H9 (cell line): ENCODE results near the gene ABCD1. TPM values are rescaled to one million over a fixed set of nuclear protein-coding genes. Genes with fewer than 3 reads are reported as not detected.
A peak's percentile ranks its signal among the peaks of the same experiment; 100 is the strongest.

ENCODE experiments used
- DNase-seq: peaks from one replicate; pipeline ENCODE4 v3.0.0-alpha.2; 2017
- H2AFZ ChIP-seq: one replicate; pipeline ENCODE4 v1.6.1; 2013; ENCODE audit warnings: mild to moderate bottlenecking, low read length, control low read depth, moderate library complexity
- H2AK5ac ChIP-seq: 2 replicates; pipeline ENCODE4 v1.6.1; 2013; ENCODE audit warnings: low read length, control low read depth, mixed read lengths; ENCODE audit not compliant: insufficient read length
- H2BK120ac ChIP-seq: one replicate; pipeline ENCODE4 v1.6.1; 2013; ENCODE audit warnings: low read depth, mild to moderate bottlenecking, low read length, control low read depth, inconsistent platforms; ENCODE audit not compliant: poor library complexity, severe bottlenecking
- H2BK12ac ChIP-seq: 2 replicates; pipeline ENCODE4 v1.6.1; 2013; ENCODE audit warnings: low read length, control low read depth, mixed read lengths, low read depth; ENCODE audit not compliant: insufficient read length
- H2BK15ac ChIP-seq: 2 replicates; pipeline ENCODE4 v1.6.1; 2013; ENCODE audit warnings: low read depth, low read length, control low read depth
- H2BK20ac ChIP-seq: one replicate; pipeline ENCODE4 v1.6.1; 2013; ENCODE audit warnings: low read depth, mild to moderate bottlenecking, low read length, control low read depth, inconsistent platforms; ENCODE audit not compliant: poor library complexity, severe bottlenecking
- H2BK5ac ChIP-seq: 2 replicates; pipeline ENCODE4 v1.6.1; 2013; ENCODE audit warnings: low read length, control low read depth, mixed read lengths; ENCODE audit not compliant: insufficient read length
- H3K14ac ChIP-seq: 2 replicates; pipeline ENCODE4 v1.6.1; 2013; ENCODE audit warnings: low read length, control low read depth; ENCODE audit not compliant: insufficient read depth
- H3K18ac ChIP-seq: 2 replicates; pipeline ENCODE4 v1.6.1; 2013; ENCODE audit warnings: low read depth, mild to moderate bottlenecking, mixed read lengths, low read length, control low read depth; ENCODE audit not compliant: insufficient read length
- H3K23ac ChIP-seq: 2 replicates; pipeline ENCODE4 v1.6.1; 2013; ENCODE audit warnings: low read length, control low read depth, mixed read lengths, low read depth; ENCODE audit not compliant: insufficient read length
- H3K23me2 ChIP-seq: 2 replicates; pipeline ENCODE4 v1.6.1; 2013; ENCODE audit warnings: low read depth, mild to moderate bottlenecking, mixed read lengths, low read length, control low read depth; ENCODE audit not compliant: insufficient read length, poor library complexity, severe bottlenecking
- H3K27ac ChIP-seq: 2 replicates; pipeline ENCODE4 v1.5.1; 2013; ENCODE audit warnings: low read length, control low read depth, mixed read lengths, low read depth; ENCODE audit not compliant: insufficient read length
- H3K27me3 ChIP-seq: 2 replicates; pipeline ENCODE4 v1.6.1; 2013; ENCODE audit warnings: low read length, control low read depth, inconsistent platforms; ENCODE audit not compliant: insufficient read depth
- H3K4ac ChIP-seq: 2 replicates; pipeline ENCODE4 v1.6.1; 2013; ENCODE audit warnings: low read depth, mild to moderate bottlenecking, control low read depth, inconsistent platforms, low read length, moderate library complexity
- H3K4me1 ChIP-seq: 2 replicates; pipeline ENCODE4 v1.6.1; 2013; ENCODE audit warnings: low read length, control low read depth, inconsistent platforms; ENCODE audit not compliant: insufficient read depth
- H3K4me2 ChIP-seq: 2 replicates; pipeline ENCODE4 v1.6.1; 2013; ENCODE audit warnings: low read length, control low read depth, mixed read lengths; ENCODE audit not compliant: insufficient read length, insufficient read depth
- H3K56ac ChIP-seq: 2 replicates; pipeline ENCODE4 v1.6.1; 2013; ENCODE audit warnings: low read depth, mild to moderate bottlenecking, mixed read lengths, low read length, control low read depth; ENCODE audit not compliant: insufficient read length
- H3K79me1 ChIP-seq: 2 replicates; pipeline ENCODE4 v1.6.1; 2013; ENCODE audit warnings: low read depth, mild to moderate bottlenecking, moderate library complexity, low read length, control low read depth, inconsistent platforms; ENCODE audit not compliant: insufficient read depth, poor library complexity, severe bottlenecking
- H3K79me2 ChIP-seq: 2 replicates; pipeline ENCODE4 v1.6.1; 2013; ENCODE audit warnings: low read length, control low read depth, inconsistent platforms; ENCODE audit not compliant: insufficient read depth
- H3K9ac ChIP-seq: 2 replicates; pipeline ENCODE4 v1.6.1; 2013; ENCODE audit warnings: low read length, control low read depth, mixed read lengths; ENCODE audit not compliant: insufficient read length; ENCODE audit errors: extremely low read depth
- H3K9me3 ChIP-seq: one replicate; pipeline ENCODE4 v1.6.1; 2013; ENCODE audit warnings: low read depth, low read length, inconsistent platforms; ENCODE audit not compliant: control insufficient read depth
- H3T11ph ChIP-seq: one replicate; pipeline ENCODE4 v1.6.1; 2013; ENCODE audit warnings: mild to moderate bottlenecking, low read length, control low read depth, inconsistent platforms
- H4K20me1 ChIP-seq: one replicate; pipeline ENCODE4 v1.6.1; 2013; ENCODE audit not compliant: control insufficient read depth, insufficient read length, insufficient read depth
- H4K5ac ChIP-seq: 2 replicates; pipeline ENCODE4 v1.6.1; 2013; ENCODE audit warnings: low read depth, mild to moderate bottlenecking, mixed read lengths, low read length, control low read depth; ENCODE audit not compliant: insufficient read length
- H4K8ac ChIP-seq: replicated peaks from 2 replicates; pipeline ENCODE4 v1.6.1; 2013; ENCODE audit warnings: low read length, control low read depth, mixed read lengths, low read depth; ENCODE audit not compliant: insufficient read length
- H4K91ac ChIP-seq: 2 replicates; pipeline ENCODE4 v1.6.1; 2013; ENCODE audit warnings: low read depth, mild to moderate bottlenecking, moderate library complexity, mixed read lengths, low read length, control low read depth; ENCODE audit not compliant: insufficient read length
- H3K27ac Mint-ChIP-seq, 3 experiments: 2 replicates in 2 of 3; 3 replicates in 1 of 3; pipeline ENCODE4 v1.8.0; 2020 to 2021; ENCODE audit warnings: mixed read lengths in 3 of 3, mild to moderate bottlenecking in 1 of 3, moderate library complexity in 1 of 3
- H3K27me3 Mint-ChIP-seq: 2 replicates; pipeline ENCODE4 v1.8.0; 2021; ENCODE audit warnings: low read depth, mild to moderate bottlenecking, moderate library complexity, mixed read lengths
- H3K36me3 Mint-ChIP-seq, 3 experiments: 2 replicates in 2 of 3; 3 replicates in 1 of 3; pipeline ENCODE4 v1.8.0; 2020 to 2021; ENCODE audit warnings: low read depth in 3 of 3, mixed read lengths in 3 of 3; ENCODE audit not compliant: insufficient read depth in 1 of 3
- H3K4me1 Mint-ChIP-seq, 2 experiments: 2 replicates each; pipeline ENCODE4 v1.8.0; 2020; ENCODE audit warnings: mixed read lengths in 2 of 2
- H3K4me3 Mint-ChIP-seq, 2 experiments: 2 replicates in 1 of 2; 3 replicates in 1 of 2; pipeline ENCODE4 v1.8.0; 2020 to 2021; ENCODE audit warnings: mild to moderate bottlenecking in 2 of 2, mixed read lengths in 2 of 2, moderate library complexity in 1 of 2
- H3K9me3 Mint-ChIP-seq, 2 experiments: 2 replicates in 1 of 2; 3 replicates in 1 of 2; pipeline ENCODE4 v1.8.0; 2020; ENCODE audit warnings: mild to moderate bottlenecking in 2 of 2, mixed read lengths in 2 of 2, moderate library complexity in 1 of 2
- WGBS: extraction: QIAGEN DNeasy Blood & Tissue Kit; methylation state at CpG from one replicate; pipeline ENCODE4 v1.1.7; 2013; ENCODE audit warnings: missing lambda C conversion rate, low lambda C conversion rate, mixed read lengths; ENCODE audit not compliant: insufficient read length; ENCODE audit errors: extremely low coverage; 5-methylcytosine and 5-hydroxymethylcytosine counted together
- total RNA-seq: library from RNA; stranded (reverse); gene quantifications from 2 replicates; pipeline ENCODE4 v1.2.1, GENCODE V29; 2021
- TF ChIP-seq, protein P1 (sequence below): fragments of 200-600 bp; sonication (generic); conservative IDR thresholded peaks from 3 replicates; pipeline ENCODE4 v1.8.0; 2021; ENCODE audit warnings: antibody characterized with exemption, mild to moderate bottlenecking

ABCD1 gene
- total RNA-seq, 1 experiment from 2014 or later = 11.1 TPM

DNA sequence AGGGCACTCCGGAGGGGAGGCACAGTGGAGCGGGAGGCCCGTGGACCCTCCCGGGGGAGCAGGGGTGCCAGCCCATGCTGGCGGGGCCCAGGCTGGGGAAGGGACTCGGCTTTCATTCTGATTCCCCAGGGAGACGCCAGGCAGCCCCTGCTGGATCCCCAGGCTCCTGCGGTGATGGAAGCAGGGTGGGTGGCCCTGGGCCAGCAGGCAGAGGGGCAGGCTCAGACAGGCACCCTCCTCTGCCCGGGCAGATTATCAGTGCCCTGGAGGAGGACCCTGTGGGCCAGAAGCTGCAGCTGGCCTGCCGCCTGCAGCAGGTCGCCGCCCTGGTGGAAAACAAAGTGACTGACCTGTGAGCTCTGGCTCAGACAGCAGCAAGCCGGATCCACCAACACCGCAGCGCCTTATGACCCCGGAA, 54.0 kb downstream of the ABCD1 start:
- Histone ChIP-seq H3K18ac (no peak overlapping the region), H3K9me3 (no peaks in the 10 kb centered on the region), H2BK12ac (no peak overlapping the region), H2AFZ (no peak overlapping the region), H3K23ac (no peak overlapping the region), H3T11ph (no peak overlapping the region), H3K14ac (no peak overlapping the region), H3K79me2 (no peaks in the 10 kb centered on the region), H2BK20ac (no peak overlapping the region), H2BK15ac (no peak overlapping the region), H3K4me1 (no peaks in the 10 kb centered on the region), H3K27me3 (no peaks in the 10 kb centered on the region), H4K20me1 (no peaks in the 10 kb centered on the region), H2BK120ac (no peak overlapping the region), H4K5ac (no peak overlapping the region), H4K91ac (no peak overlapping the region), H2AK5ac (no peak overlapping the region), H3K4ac (no peak overlapping the region), H3K4me2 (no peak overlapping the region), H4K8ac (no peak overlapping the region), H3K27ac (no peak overlapping the region), H3K23me2 (no peaks in the 10 kb centered on the region), H3K9ac (no peak overlapping the region), H3K79me1 (no peaks in the 10 kb centered on the region), H2BK5ac (no peak overlapping the region), H3K56ac (no peak overlapping the region)
- H3K4me3 Mint-ChIP-seq = no peak overlapping the region
- H3K27me3 Mint-ChIP-seq = peaks cover 2% of the 10 kb centered on the region; the same call in 1 of the 2 replicates
- peaks cover 0 to 9% (median 3%) of the 10 kb centered on the region in 3 experiments; a peak in 5 of 7 replicates for H3K36me3 Mint-ChIP-seq
- peaks cover 4 to 8% of the 10 kb centered on the region in 2 experiments for H3K4me1 Mint-ChIP-seq
- H3K9me3 Mint-ChIP-seq = peaks cover 30 to 50% of the 10 kb centered on the region in 2 experiments
- no peak overlapping the region for H3K27ac Mint-ChIP-seq
- TF ChIP-seq, protein P1, sequence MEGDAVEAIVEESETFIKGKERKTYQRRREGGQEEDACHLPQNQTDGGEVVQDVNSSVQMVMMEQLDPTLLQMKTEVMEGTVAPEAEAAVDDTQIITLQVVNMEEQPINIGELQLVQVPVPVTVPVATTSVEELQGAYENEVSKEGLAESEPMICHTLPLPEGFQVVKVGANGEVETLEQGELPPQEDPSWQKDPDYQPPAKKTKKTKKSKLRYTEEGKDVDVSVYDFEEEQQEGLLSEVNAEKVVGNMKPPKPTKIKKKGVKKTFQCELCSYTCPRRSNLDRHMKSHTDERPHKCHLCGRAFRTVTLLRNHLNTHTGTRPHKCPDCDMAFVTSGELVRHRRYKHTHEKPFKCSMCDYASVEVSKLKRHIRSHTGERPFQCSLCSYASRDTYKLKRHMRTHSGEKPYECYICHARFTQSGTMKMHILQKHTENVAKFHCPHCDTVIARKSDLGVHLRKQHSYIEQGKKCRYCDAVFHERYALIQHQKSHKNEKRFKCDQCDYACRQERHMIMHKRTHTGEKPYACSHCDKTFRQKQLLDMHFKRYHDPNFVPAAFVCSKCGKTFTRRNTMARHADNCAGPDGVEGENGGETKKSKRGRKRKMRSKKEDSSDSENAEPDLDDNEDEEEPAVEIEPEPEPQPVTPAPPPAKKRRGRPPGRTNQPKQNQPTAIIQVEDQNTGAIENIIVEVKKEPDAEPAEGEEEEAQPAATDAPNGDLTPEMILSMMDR = peak; percentile 49; the same call in 2 of the 3 replicates
- no peak for DNase-seq
- no CpG with 5 or more reads among the region's 16 CpGs for WGBS
